GM19452 (cell line): ENCODE data around the gene EXOC6.
"Not testable (repeated sequence)": the region's sequence is repeated elsewhere in the genome, so short reads cannot be mapped to it uniquely, and the experiment has no call there.

ENCODE experiments used
- ATAC-seq: cut with Tn5 transposase; IDR thresholded peaks from one replicate; pipeline ENCODE4 v1.9.1; 2021; ENCODE audit not compliant: unreplicated experiment

EXOC6 gene

DNA sequence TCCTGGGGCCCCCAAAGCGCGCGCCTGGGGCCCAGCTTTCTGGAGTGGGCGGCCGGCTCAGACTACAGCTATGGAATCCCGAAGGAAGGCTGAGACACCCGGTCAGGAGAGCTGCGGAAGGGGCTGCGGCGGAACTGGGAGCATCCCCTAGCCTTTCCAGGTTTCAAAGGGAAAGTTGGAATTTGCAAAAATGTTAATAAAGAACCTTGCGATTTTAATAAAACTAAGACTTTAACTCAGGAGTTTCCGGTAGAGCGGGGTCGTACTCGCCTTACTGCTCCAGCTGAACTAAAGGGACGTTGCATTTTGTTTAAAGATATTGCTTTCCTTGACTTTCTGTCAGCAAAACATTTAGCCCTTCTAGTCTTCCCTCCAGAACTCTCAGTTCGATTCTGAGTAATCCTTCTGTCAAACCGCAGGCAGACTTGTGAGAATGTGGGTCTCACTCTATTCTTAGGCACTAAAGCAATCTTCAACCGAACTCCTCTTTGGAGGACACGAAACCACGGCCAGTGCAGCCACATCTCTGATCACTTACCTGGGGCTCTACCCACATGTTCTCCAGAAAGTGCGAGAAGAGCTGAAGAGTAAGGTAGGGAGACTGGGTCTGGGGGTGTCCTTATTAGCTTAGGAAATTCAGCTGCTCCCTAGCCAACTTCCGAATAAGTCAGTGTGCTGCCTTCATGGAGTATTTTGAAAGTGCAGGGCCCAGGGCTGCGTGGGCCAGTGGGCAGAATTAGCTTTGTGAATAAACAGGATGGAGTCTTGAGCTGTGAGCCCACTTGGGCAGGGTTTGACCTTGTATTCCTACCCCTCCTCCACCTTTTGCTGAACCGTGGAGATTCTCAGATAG is 227.3 kb downstream of the EXOC6 start:
- no peak for ATAC-seq

DNA sequence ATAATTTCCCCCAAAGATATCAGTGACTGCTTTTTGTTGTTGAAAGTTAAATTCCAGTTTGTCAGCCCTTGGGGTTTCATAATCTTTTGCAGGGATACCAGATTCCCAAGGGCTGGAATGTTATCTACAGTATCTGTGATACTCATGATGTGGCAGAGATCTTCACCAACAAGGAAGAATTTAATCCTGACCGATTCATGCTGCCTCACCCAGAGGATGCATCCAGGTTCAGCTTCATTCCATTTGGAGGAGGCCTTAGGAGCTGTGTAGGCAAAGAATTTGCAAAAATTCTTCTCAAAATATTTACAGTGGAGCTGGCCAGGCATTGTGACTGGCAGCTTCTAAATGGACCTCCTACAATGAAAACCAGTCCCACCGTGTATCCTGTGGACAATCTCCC is 228.6 kb downstream of the EXOC6 start:
- ATAC-seq, result no peak

- no peak for ATAC-seq
These were observed 229.6 kb downstream of the EXOC6 start for GRCh38 chr10:93077860-93078337.

DNA sequence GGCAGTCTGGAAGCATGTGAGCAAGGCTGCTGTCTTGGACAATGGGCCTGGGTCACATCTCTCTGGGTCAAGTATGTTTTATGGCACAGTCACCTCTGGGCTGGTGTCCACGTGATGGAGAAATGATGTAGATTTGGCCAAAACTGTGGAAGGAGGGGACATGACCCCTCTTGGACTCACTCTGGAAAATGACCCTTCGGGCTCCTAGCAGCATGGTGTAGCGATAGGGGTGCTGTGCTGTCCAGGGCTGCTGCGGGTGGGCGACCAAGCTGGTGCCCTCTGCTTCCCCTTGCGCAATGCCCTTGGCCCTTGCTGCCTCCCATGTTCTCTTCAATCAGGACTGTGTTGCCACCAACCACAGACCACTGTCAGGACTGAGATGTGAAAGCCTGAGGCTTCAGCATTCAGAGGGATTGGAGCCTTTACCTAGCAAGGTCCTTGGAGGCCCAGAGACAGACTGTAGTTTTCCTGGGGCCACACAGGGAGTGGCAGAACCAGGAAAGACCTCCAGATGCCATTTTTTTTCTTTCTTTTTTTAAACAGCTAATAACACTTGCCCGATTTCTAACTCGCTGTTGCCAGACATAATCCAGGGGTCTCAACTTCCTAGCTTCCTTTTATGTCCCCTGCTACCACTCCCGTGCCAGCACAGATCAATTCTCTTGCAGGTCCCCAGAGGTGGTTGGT is 231.5 kb downstream of the EXOC6 start:
- ATAC-seq, result no peak

DNA sequence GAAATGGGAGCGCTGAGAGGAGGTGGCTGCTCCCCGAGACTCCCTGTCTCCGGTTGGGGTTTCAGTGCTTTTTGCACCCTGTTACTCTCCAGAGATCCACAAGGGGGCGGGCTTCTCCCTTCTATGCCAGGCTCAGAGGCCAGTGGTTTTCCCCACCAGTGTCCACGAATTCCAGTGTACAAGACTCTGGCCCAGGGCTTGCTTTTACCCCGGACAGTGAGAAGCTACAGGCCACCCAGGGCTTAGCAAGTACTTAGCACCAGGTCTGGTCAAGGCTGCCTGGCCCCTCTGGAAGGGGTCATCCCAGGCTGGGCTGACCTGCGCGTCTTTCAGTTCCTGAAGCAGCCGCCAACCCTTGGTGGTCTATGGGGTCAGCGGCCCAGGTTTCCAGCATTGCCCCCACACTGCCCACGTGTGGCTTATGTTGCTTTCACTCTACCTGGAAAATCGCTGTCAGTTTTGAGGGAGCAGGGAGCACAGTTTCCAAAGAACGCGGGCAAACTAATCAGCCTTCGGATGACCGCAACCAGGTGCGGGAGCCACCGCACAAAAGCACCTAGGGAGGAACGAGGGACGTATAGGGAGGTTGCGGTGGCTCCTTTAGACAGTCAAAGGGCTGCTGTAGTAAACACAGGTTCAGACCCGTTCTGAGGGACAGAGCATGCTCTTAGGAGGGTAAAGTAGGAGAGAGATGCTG is 232.2 kb downstream of the EXOC6 start:
- ATAC-seq, result no peak

DNA sequence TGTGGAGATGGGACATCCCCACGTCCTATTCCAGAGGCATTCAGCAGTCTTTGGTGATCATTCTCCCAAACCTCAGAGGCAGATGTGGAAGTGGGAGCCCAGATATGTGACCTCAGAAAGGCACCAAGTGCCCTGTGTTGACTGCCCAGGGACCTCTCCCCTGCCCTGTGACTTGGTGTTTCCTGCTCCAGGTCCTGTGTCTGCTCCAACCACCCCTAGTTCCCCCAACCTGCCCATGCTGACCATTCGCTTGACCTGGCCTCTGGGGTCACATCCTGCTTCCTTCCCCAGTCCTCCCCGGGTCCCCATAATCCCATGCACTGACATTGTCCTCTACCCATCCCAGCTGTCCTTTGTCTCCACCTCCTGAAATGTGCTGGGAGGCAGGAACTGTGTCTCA is 233.0 kb downstream of the EXOC6 start:
- ATAC-seq, result no peak

- ATAC-seq, result no peak
These were observed 233.5 kb downstream of the EXOC6 start for GRCh38 chr10:93081834-93082233.

DNA sequence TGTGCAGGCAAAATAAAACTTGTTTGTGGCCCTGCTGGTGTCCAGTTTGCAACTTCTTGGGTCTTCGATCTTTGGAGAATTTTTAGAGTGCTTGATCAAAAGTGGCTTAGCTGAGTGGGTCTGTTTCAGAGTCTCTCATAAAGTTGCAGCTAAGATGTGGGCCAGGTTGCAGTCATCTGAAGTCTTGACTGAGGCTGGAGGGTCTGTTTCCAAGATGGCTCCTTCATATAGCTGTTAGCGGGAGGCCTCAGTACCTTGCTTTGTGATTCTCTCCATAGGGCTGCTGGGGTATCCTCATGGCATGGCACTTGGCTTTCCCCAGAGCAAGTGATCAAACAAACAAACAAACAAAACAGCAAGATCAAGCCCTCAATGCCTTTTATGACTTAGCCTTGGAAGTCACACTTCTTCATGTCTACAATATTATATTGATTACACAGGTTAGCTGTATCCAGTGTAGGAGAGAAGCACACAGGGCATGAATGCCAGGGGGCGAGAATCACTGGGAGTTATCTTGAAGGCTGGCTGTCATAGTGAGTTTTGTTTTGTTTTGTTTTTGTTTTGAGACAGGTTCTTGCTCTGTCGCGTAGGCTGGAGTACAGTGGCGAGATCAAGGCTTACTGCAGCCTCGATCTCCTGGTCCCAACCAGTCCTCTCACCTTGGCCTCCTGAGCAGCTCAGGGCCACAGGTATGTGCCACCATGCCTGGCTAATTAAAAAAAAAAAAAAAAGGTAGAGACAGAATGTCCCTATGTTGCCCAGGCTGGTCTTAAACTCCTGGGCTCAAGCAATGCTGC is 235.6 kb downstream of the EXOC6 start:
- no peak for ATAC-seq

GRCh38 chr10:93085272-93085859 is 237.0 kb downstream of the EXOC6 start:
- ATAC-seq, result no peak

GRCh38 chr10:93086289-93086688 is 238.0 kb downstream of the EXOC6 start:
- ATAC-seq, result no peak

- no peak for ATAC-seq
These were observed 239.5 kb downstream of the EXOC6 start for GRCh38 chr10:93087846-93088245.

GRCh38 chr10:93088466-93088865 is 240.1 kb downstream of the EXOC6 start:
- ATAC-seq, result no peak

- no peak for ATAC-seq
These were observed 242.3 kb downstream of the EXOC6 start for GRCh38 chr10:93090619-93091018.

DNA sequence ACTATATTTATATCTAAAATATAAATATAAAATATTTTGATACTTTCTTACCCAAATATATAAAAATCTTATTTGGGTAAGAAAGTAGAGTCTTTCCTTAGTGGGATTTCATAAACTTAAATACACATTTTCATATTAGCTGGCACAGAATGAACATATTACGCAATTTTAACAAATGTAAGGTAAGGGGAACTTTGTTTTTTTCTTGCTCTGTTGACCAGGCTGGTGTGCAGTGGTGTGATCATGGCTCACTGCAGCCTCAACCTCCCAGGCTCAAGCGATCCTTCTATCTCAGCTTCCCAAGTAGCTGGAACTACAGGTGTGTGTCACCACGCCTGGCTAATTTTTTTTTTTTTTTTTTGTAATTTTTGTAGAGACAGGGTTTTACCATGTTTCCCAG is 243.6 kb downstream of the EXOC6 start:
- no peak for ATAC-seq

GRCh38 chr10:93095225-93095624 is 246.9 kb downstream of the EXOC6 start:
- no peak for ATAC-seq

GRCh38 chr10:93096901-93097300 is 248.6 kb downstream of the EXOC6 start:
- ATAC-seq, result no peak

GRCh38 chr10:93097386-93097785 is 249.1 kb downstream of the EXOC6 start:
- ATAC-seq, result no peak

DNA sequence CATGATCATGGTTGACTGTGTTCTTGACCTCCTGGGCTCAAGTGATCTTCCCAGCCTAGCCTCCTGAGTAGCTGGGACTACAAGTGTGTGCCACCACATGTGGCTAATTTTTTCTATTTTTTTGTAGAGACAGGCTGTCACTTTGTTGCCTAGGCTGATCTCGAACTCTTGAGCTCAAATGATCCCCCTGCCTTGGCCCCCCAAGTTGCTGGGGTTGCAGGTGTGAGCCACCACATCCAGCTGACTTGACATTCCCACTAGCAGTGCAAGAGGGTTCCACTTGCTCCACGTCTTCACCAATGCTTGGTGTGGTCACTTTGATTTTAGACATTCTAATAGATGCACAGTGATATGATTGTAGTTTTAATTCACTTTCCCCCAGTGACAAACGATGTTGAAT is 250.5 kb downstream of the EXOC6 start:
- ATAC-seq, result no peak

DNA sequence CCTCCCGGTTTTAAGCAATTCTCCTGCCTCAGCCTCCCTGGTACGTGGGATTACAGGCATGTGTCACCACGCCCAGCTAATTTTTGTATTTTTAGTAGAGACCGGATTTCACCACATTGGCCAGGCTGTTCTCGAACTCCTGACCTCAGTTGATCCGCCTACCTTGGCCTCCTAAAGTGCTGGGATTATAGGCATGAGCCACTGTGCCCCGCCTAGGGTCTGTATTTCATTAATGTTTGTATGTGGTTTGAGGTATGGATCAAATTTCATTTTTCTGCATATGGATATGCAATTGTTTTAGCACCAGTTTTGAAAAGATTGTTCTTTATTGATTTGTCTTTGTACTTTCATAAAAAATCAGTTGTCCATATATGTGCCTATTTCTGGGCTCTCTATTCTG is 251.3 kb downstream of the EXOC6 start:
- no peak for ATAC-seq

- ATAC-seq, result not testable (repeated sequence)
These were observed 252.8 kb downstream of the EXOC6 start for GRCh38 chr10:93101148-93101547.

- ATAC-seq, result no peak
These were observed 255.6 kb downstream of the EXOC6 start for GRCh38 chr10:93103953-93104352.
